Ovary (tissue), 9 donors: ENCODE data around the gene UCKL1. TPM values are rescaled to one million over a fixed set of nuclear protein-coding genes. Genes with fewer than 3 reads are reported as not detected.
"Not testable (repeated sequence)": the region's sequence is repeated elsewhere in the genome, so short reads cannot be mapped to it uniquely, and the experiment has no call there.

Source experiments
- DNase-seq, 5 donors: peaks; one replicate each; pipeline ENCODE4 v3.0.0-alpha.2; 2019 to 2020
- H3K27ac ChIP-seq, 2 donors: fragments of 200-600 bp; one replicate each; pipeline versions ENCODE4 v1.5.1 to v1.8.0; 2019 to 2022
- H3K27me3 ChIP-seq: fragments of 200-600 bp; one replicate; pipeline ENCODE4 v1.8.0; 2022
- H3K36me3 ChIP-seq: fragments of 200-600 bp; sonication (generic); one replicate; pipeline ENCODE4 v1.5.1; 2019
- H3K4me1 ChIP-seq: one replicate; pipeline ENCODE4 v1.8.1; 2013; ENCODE audit warnings: mild to moderate bottlenecking, moderate library complexity; ENCODE audit not compliant: insufficient read depth
- H3K4me3 ChIP-seq: fragments of 200-600 bp; sonication (generic); one replicate; pipeline ENCODE4 v1.5.1; 2017
- H3K9me3 ChIP-seq, 2 donors: fragments of 200-600 bp in 1 of 2; sonication (generic) in 1 of 2; one replicate each; pipeline versions ENCODE4 v1.5.1 to v1.8.1; 2013 to 2019; ENCODE audit warnings: mild to moderate bottlenecking in 1 of 2, moderate library complexity in 1 of 2
- EP300 ChIP-seq: sonication (generic); formaldehyde crosslinking; IDR thresholded peaks from one replicate; pipeline ENCODE4 v1.6.1; 2017; ENCODE audit warnings: antibody characterized with exemption
- POLR2A ChIP-seq: fragments of 450-650 bp; IDR thresholded peaks from one replicate; pipeline ENCODE4 v1.6.1; 2017; ENCODE audit warnings: antibody characterized with exemption, mild to moderate bottlenecking, moderate library complexity
- WGBS, 3 donors: extraction: QIAGEN DNeasy Blood & Tissue Kit in 1 of 3; methylation state at CpG; one replicate each; pipeline versions ENCODE4 v1.1.5 to v1.1.7; 2013 to 2017; 5-methylcytosine and 5-hydroxymethylcytosine counted together
- intact Hi-C, 4 donors: fragments of 100-400 bp; cut with DNase I; formaldehyde crosslinking; loops; one replicate each; pipeline versions ENCODE4 v1.11.0 to v1.15.1; 2022 to 2023
- polyA plus RNA-seq, 2 donors: library from polyadenylated mRNA; stranded (reverse); fragments of 200-250 nt in 1 of 2; fragments of 350-450 nt in 1 of 2; fragmentation: Illumina TruSeq in 1 of 2; extraction: RNeasy Lipid Tissue Mini Kit (QIAGEN cat#74804) in 1 of 2; gene quantifications; one replicate each; pipeline ENCODE4 v1.2.3, GENCODE V29; 2013 to 2014
- total RNA-seq, 7 donors: library from RNA; depleted of rRNA in 2 of 7; stranded (reverse); fragments of >200 nt in 2 of 7; fragmentation: NEBNext Ultra II Directional in 3 of 7; extraction: Animal tissue kit (Norgen Biotek cat#: 25700) in 3 of 7; gene quantifications; one replicate each; pipeline versions ENCODE4 v1.1.0 to v1.2.4, GENCODE V29; 2016 to 2023
- TF ChIP-seq, protein P1 (sequence below), 3 donors: fragments of 450-650 bp in 2 of 3; fragments of 200-600 bp in 1 of 3; IDR thresholded peaks; one replicate each; pipeline versions ENCODE4 v1.5.1 to v1.8.0; 2016 to 2022; ENCODE audit warnings: antibody characterized with exemption in 3 of 3, mild to moderate bottlenecking in 1 of 3
- donor health status: DM: no; HTN: no; CAD: no; lungs with moderate emphysema.
- donor health status: DM: no; HTN: no; CAD: no.
- donor health status: Bipolar disorder and iron deficiency.
- donor health status: DM: yes; HTN: yes; CAD: no.
- donor health status: DM: no; HTN: no; CAD: no.
- donor health status: DM: yes; HTN: yes; CAD: no.

Gene UCKL1
- total and polyA plus RNA-seq, 9 donors = 6.6 to 58.6 (median 47.0) TPM

DNA sequence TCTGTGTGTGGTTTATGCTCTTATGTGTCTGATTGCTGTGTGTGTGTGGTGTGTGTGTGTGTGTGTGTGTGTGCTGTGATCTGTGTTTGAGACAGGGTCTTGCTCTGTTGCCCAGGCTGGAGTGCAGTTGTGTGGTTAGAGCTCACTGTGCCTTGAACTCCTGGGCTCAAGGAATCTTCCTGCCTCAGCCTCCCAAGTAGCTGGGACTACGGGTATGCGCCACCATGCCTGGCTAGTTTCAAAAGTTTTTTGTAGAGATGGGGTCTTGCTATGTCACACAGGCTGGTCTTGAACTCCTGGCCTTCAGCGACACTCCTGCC lies 16.9 kb upstream of the UCKL1 start:
- no peaks in the 10 kb centered on the region for H3K36me3 ChIP-seq
- peaks cover 11% of the 10 kb centered on the region for H3K4me1 ChIP-seq
- H3K27ac ChIP-seq = no peak overlapping the region
- no peak for DNase-seq
- peaks cover 2% of the 10 kb centered on the region for H3K27me3 ChIP-seq
- no peaks in the 10 kb centered on the region for H3K9me3 ChIP-seq
- 85 to 90% (median 89%) methylated on average over 3 of the region's 3 CpGs for WGBS, 3 donors
- intact Hi-C loops = loop anchor here in 3 of 4 donors (5.0 to 10.0 kb wide), 3 partner anchors 66 to 436 kb away; partner anchors contain the start of gene PTK6 (in 1 of the 3)
- TF ChIP-seq POLR2A (no peak), EP300 (no peak)
- TF ChIP-seq, protein P1, sequence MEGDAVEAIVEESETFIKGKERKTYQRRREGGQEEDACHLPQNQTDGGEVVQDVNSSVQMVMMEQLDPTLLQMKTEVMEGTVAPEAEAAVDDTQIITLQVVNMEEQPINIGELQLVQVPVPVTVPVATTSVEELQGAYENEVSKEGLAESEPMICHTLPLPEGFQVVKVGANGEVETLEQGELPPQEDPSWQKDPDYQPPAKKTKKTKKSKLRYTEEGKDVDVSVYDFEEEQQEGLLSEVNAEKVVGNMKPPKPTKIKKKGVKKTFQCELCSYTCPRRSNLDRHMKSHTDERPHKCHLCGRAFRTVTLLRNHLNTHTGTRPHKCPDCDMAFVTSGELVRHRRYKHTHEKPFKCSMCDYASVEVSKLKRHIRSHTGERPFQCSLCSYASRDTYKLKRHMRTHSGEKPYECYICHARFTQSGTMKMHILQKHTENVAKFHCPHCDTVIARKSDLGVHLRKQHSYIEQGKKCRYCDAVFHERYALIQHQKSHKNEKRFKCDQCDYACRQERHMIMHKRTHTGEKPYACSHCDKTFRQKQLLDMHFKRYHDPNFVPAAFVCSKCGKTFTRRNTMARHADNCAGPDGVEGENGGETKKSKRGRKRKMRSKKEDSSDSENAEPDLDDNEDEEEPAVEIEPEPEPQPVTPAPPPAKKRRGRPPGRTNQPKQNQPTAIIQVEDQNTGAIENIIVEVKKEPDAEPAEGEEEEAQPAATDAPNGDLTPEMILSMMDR (IDR thresholded peaks at IDR 0.05) = no peak
- H3K4me3 ChIP-seq = no peak overlapping the region

DNA sequence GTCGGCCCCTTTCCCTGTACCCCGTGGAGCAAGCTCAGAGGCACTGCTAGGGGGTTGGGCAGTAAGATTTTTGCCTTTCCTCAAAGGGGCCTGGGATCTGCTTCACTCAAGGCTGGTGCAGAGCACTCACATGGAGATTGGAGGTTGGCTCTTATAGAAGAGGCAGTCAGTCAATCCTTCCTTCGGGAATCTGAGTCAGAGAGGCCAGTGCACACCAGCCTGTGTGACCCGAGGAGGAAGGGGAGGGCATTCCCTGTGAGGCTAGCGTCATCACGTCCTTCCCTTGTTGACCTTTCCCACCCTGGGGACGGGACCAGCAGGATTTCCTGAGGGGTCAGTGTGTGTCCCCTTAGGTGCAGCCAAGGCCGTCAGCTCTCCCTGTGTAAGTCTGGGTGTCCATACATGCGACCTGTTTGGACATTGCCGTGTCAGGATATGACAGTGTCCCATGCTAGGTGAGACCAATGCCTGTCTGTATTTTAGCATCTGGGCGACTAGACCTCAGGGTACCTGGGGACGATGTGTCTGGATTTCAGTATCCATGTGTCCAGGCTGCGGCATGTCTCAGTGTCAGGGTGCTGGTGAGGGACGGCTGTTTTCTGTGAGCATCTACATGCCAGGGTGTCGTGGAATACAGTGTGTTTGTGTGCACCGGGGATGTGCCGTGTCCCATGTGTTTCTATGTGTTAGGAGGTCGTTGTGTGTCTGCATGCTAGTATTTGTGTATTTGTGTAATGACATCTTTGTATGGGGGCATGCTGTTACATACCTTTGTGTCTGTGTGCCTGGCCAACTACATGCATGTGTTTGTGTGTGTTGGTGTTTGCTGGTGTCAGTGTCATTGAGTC lies 16.3 kb upstream of the UCKL1 start:
- peak in 4 of 5 donors; percentile 27 to 36 (median 32) for DNase-seq
- Histone ChIP-seq H3K9me3 (no peaks in the 10 kb centered on the region), H3K4me1 (peaks cover 11% of the 10 kb centered on the region), H3K36me3 (no peaks in the 10 kb centered on the region), H3K4me3 (no peak overlapping the region), H3K27me3 (no peaks in the 10 kb centered on the region), H3K27ac (no peak overlapping the region)
- TF ChIP-seq, protein P1 (IDR thresholded peaks at IDR 0.05) = no peak
- TF ChIP-seq POLR2A = no peak
- 77 to 79% (median 79%) methylated on average over 18 of the region's 18 CpGs for WGBS, 3 donors
- intact Hi-C loops = loop anchor here in 3 of 4 donors (5.0 to 10.0 kb wide), 3 partner anchors 65 to 435 kb away; partner anchors contain the start of gene PTK6 (in 1 of the 3)

GRCh38 chr20:63971960-63972311 lies 15.7 kb upstream of the UCKL1 start:
- H3K36me3 ChIP-seq, H3K4me3 ChIP-seq, H3K9me3 ChIP-seq, H3K27me3 ChIP-seq, H3K27ac ChIP-seq, DNase-seq: not testable (repeated sequence)
- intact Hi-C loops = loop anchor here in 3 of 4 donors (5.0 to 10.0 kb wide), 3 partner anchors 65 to 435 kb away; partner anchors contain the start of gene PTK6 (in 1 of the 3)
- peaks cover 11% of the 10 kb centered on the region for H3K4me1 ChIP-seq
- WGBS, 3 donors = 86 to 87% (median 86%) methylated on average over 10 of the region's 10 CpGs

DNA sequence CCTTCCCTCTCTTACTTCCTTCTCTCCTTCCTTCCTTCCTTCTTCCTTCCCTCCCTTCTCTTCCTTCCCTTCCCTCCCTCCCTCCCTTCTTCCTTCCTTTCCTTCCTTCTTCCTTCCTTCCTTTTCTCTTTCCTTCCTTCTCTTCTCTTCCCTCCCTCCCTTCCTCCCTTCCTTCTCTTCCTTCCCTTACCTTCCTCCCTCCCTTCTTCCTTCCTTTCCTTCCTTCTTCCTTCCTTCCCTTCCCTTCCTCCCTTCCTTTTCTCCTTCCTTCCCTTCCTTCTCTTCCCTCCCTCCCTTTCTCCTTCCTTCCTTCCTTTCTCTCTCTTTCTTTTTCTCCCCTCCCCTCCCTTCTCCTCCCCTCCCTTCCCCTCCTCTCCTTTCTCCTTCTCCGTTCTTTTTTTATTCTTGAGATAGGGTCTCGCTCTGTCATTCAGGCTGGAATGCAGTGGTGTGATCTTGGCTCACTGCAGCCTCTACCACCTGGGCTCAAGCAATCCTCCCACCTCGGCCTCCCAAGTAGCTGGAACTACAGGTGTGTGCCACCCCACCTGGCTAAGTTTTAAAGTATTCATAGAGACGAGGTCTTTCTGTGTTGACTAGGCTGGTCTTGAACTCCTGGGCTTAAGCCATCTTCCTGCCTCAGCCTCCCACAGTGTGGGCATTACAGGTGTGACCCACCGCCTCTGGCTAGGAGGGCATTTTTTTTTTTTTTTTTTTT lies 14.7 kb upstream of the UCKL1 start:
- intact Hi-C loops = loop anchor here in 3 of 4 donors (5.0 to 10.0 kb wide), 3 partner anchors 64 to 434 kb away; partner anchors contain the start of gene PTK6 (in 1 of the 3)
- WGBS, 3 donors = 82 to 85% (median 83%) methylated on average over 5 of the region's 5 CpGs
- Histone ChIP-seq H3K27ac (no peak overlapping the region), H3K36me3 (no peaks in the 10 kb centered on the region), H3K4me3 (no peak overlapping the region), H3K4me1 (peaks cover 11% of the 10 kb centered on the region), H3K27me3 (no peaks in the 10 kb centered on the region), H3K9me3 (no peaks in the 10 kb centered on the region)
- DNase-seq = no peak
- TF ChIP-seq POLR2A = no peak
- TF ChIP-seq, protein P1 (IDR thresholded peaks at IDR 0.05) = no peak
- no peak for TF ChIP-seq EP300
